ENCODE data around the gene NREP. TPM values are rescaled to one million over a fixed set of nuclear protein-coding genes. Genes with fewer than 3 reads are reported as not detected.

NREP gene
- total RNA-seq, 1 donor from 2014 or later: 14.7 TPM

GRCh38 chr5:111734597-111734996, 22.4 kb downstream of the NREP start:
- ChIA-PET POLR2A (no interaction called here), CTCF (no interaction called here)
- TF ChIP-seq, protein P1, sequence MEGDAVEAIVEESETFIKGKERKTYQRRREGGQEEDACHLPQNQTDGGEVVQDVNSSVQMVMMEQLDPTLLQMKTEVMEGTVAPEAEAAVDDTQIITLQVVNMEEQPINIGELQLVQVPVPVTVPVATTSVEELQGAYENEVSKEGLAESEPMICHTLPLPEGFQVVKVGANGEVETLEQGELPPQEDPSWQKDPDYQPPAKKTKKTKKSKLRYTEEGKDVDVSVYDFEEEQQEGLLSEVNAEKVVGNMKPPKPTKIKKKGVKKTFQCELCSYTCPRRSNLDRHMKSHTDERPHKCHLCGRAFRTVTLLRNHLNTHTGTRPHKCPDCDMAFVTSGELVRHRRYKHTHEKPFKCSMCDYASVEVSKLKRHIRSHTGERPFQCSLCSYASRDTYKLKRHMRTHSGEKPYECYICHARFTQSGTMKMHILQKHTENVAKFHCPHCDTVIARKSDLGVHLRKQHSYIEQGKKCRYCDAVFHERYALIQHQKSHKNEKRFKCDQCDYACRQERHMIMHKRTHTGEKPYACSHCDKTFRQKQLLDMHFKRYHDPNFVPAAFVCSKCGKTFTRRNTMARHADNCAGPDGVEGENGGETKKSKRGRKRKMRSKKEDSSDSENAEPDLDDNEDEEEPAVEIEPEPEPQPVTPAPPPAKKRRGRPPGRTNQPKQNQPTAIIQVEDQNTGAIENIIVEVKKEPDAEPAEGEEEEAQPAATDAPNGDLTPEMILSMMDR (IDR thresholded peaks at IDR 0.05): no peak
- no peaks in the 10 kb centered on the region for H3K9me3 Mint-ChIP-seq
- H3K27me3 Mint-ChIP-seq: no peaks in the 10 kb centered on the region
- DNase-seq (no peak), ATAC-seq (ENCODE audit: low read depth) (no peak)
- H3K27ac Mint-ChIP-seq: no peak overlapping the region
- intact Hi-C loops (cut with micrococcal nuclease): no loop called here
- H3K4me1 Mint-ChIP-seq: peaks cover 5% of the 10 kb centered on the region
- H3K36me3 Mint-ChIP-seq (ENCODE audit: low read depth): no peaks in the 10 kb centered on the region
- no peak overlapping the region for H3K4me3 Mint-ChIP-seq

- no peaks in the 10 kb centered on the region for H3K27me3 Mint-ChIP-seq
- TF ChIP-seq, protein P1 (IDR thresholded peaks at IDR 0.05): no peak
- ChIA-PET CTCF (no interaction called here), POLR2A (no interaction called here)
- H3K27ac Mint-ChIP-seq: no peak overlapping the region
- H3K4me1 Mint-ChIP-seq: peaks cover 3% of the 10 kb centered on the region
- no peak for ATAC-seq (ENCODE audit: low read depth)
- DNase-seq: no peak
- H3K4me3 Mint-ChIP-seq: no peak overlapping the region
- H3K9me3 Mint-ChIP-seq: no peaks in the 10 kb centered on the region
- H3K36me3 Mint-ChIP-seq (ENCODE audit: low read depth): no peaks in the 10 kb centered on the region
- intact Hi-C loops (cut with micrococcal nuclease): no loop called here
These were observed 23.0 kb downstream of the NREP start for GRCh38 chr5:111734013-111734412.

DNA sequence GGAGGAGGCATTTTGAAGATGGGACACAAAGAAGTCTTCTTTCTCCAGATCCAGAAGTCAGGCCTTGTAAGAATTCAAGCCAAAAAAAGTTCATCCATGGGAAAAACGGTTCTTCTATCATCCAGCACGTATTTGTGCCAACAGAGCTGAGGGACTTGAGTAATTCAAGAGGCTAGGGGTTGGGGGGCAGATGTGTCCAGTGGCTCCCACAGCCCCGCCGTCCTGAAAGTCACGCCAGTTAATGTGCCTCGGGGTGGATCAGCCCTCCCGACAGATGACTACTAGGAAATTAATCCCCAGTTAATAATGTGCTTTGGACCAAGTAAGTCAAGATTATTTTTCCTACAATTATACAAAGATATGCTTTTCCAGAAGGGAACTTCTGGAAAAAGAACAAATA, 23.4 kb downstream of the NREP start:
- no peaks in the 10 kb centered on the region for H3K27me3 Mint-ChIP-seq
- CTCF ChIA-PET: no interaction called here

DNA sequence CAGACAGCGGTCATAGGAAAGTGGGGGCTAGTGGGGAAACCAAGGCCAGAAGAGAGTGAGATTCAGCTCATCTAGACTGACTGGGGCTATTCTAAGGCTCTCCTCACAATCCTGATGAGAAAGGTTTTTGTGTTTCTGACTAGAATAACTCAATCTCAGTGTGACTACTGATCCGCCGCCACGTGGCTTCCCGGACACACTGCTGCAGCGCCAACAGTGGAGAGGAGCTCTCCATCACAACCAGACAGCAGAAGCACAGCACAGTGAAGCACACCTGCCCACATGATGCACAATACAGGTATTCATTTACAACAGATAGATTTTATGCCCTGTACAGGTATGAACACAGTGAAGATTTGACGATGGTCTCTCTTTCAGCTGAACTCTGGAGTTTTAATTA, 25.4 kb downstream of the NREP start:
- H3K27me3 Mint-ChIP-seq: no peaks in the 10 kb centered on the region
- H3K27ac Mint-ChIP-seq: no peak overlapping the region
- POLR2A ChIA-PET: no interaction called here
- ATAC-seq (ENCODE audit: low read depth) (no peak), DNase-seq (no peak)
- CTCF ChIA-PET: no interaction called here
- no peak overlapping the region for H3K4me3 Mint-ChIP-seq
- intact Hi-C loops (cut with micrococcal nuclease): no loop called here
- H3K4me1 Mint-ChIP-seq: no peaks in the 10 kb centered on the region
- no peaks in the 10 kb centered on the region for H3K9me3 Mint-ChIP-seq
- TF ChIP-seq, protein P1 (IDR thresholded peaks at IDR 0.05): no peak
- H3K36me3 Mint-ChIP-seq (ENCODE audit: low read depth): no peaks in the 10 kb centered on the region

More for the DNA sequence above, 23.4 kb downstream of the NREP start:
- DNase-seq: no peak
- H3K4me1 Mint-ChIP-seq: peaks cover 2% of the 10 kb centered on the region
- TF ChIP-seq, protein P1 (IDR thresholded peaks at IDR 0.05): no peak
- H3K9me3 Mint-ChIP-seq: no peaks in the 10 kb centered on the region
- intact Hi-C loops (cut with micrococcal nuclease): no loop called here
- POLR2A ChIA-PET: no interaction called here
- H3K27ac Mint-ChIP-seq: no peak overlapping the region
- H3K36me3 Mint-ChIP-seq (ENCODE audit: low read depth): no peaks in the 10 kb centered on the region
- ATAC-seq (ENCODE audit: low read depth): no peak
- H3K4me3 Mint-ChIP-seq: no peak overlapping the region

GRCh38 chr5:111730659-111731382, 26.2 kb downstream of the NREP start:
- ATAC-seq (ENCODE audit: low read depth): no peak

More at GRCh38 chr5:111730659-111731382, 26.2 kb downstream of the NREP start:
- intact Hi-C loops (cut with micrococcal nuclease): no loop called here
- CTCF ChIA-PET: no interaction called here
- Mint-ChIP-seq H3K27ac (no peak overlapping the region), H3K4me3 (no peak overlapping the region), H3K27me3 (no peaks in the 10 kb centered on the region), H3K36me3 (ENCODE audit: low read depth) (no peaks in the 10 kb centered on the region), H3K9me3 (no peaks in the 10 kb centered on the region), H3K4me1 (no peaks in the 10 kb centered on the region)
- TF ChIP-seq, protein P1 (IDR thresholded peaks at IDR 0.05): no peak
- no peak for DNase-seq
- POLR2A ChIA-PET: no interaction called here

Data from activated B cell treated with CpG ODN at 0.5 μM for 24 hours (primary cell).